ENCODE measurements around the gene G2E3. TPM values are rescaled to one million over a fixed set of nuclear protein-coding genes. Genes with fewer than 3 reads are reported as not detected.
"Not testable (repeated sequence)": the region's sequence is repeated elsewhere in the genome, so short reads cannot be mapped to it uniquely, and the experiment has no call there.

Gene G2E3
- total RNA-seq, 1 donor from 2014 or later, result 20.5 TPM

DNA sequence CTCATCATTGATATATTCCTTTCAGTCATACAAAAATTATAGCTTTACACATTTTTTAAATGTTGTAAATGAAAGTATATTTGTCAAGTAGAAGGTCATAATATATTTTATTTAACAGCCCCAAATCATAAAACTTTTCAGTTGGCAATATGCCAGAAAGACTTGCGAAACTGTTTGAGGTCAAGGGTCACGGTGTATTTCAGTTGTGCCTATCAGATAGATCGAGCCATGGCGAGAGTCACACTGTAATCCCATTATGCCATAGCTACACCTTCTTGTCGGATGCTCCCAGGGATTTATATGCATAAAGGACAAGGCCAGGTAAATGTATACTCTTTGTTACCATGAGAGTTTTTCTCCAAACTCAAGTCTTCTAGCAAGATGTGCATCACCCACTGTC is 26.7 kb upstream of the G2E3 start:
- H3K36me3 ChIP-seq, result no peaks in the 10 kb centered on the region
- TF ChIP-seq, protein P1, sequence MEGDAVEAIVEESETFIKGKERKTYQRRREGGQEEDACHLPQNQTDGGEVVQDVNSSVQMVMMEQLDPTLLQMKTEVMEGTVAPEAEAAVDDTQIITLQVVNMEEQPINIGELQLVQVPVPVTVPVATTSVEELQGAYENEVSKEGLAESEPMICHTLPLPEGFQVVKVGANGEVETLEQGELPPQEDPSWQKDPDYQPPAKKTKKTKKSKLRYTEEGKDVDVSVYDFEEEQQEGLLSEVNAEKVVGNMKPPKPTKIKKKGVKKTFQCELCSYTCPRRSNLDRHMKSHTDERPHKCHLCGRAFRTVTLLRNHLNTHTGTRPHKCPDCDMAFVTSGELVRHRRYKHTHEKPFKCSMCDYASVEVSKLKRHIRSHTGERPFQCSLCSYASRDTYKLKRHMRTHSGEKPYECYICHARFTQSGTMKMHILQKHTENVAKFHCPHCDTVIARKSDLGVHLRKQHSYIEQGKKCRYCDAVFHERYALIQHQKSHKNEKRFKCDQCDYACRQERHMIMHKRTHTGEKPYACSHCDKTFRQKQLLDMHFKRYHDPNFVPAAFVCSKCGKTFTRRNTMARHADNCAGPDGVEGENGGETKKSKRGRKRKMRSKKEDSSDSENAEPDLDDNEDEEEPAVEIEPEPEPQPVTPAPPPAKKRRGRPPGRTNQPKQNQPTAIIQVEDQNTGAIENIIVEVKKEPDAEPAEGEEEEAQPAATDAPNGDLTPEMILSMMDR (IDR thresholded peaks at IDR 0.05), result no peak

DNA sequence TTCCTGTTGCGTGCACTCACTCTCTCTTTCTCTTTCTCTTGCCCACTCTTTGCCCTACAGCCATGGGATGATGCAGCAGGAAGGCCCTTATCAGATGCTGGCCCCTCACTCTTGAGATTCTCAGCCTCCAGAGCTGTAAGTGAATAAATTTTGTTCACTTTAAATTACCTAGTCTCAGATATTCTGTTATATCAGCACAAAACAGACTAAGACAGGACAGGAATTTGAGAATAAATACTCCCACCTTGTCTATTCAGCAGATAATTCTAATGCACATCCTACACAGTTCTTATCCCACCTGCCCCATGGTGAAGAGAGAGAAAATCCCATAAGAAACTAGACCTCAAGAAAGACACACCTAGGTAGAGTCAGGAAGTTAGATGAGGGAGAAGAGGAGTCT is 25.8 kb upstream of the G2E3 start:
- TF ChIP-seq, protein P1 (IDR thresholded peaks at IDR 0.05), result no peak
- intact Hi-C loops (cut with DNase I), result no loop called here

More for the DNA sequence above, 26.7 kb upstream of the G2E3 start:
- no peaks in the 10 kb centered on the region for H3K4me1 ChIP-seq
- H3K27ac ChIP-seq, result no peak overlapping the region
- no peaks in the 10 kb centered on the region for H3K9me3 ChIP-seq
- no peak overlapping the region for H3K4me3 ChIP-seq
- no peaks in the 10 kb centered on the region for H3K27me3 ChIP-seq
- DNase-seq (ENCODE audit: low spot score in 2 of 2), result no peak
- intact Hi-C loops (cut with DNase I), result no loop called here

DNA sequence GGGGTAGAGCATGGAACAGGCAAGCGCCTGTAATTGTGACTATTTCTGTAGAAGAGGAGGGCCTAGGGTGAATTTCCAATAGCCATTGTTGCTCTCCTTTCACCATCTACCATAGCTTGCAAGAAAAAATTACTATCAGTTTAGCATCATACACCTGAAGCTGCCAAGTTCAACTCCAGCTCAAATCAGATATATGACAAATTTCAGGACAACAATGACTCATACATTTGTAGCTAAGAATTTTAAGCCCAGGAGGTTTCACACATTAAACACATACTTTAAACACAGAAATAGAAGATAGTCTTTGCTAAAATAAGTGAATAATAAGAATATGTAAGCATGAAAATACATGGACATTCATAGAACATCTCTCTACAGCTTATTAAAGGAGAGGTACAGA is 17.6 kb upstream of the G2E3 start:
- Histone ChIP-seq H3K9me3 (no peaks in the 10 kb centered on the region), H3K36me3 (no peaks in the 10 kb centered on the region)

More for the DNA sequence above, 25.8 kb upstream of the G2E3 start:
- no peaks in the 10 kb centered on the region for H3K4me1 ChIP-seq
- no peaks in the 10 kb centered on the region for H3K27me3 ChIP-seq
- no peaks in the 10 kb centered on the region for H3K9me3 ChIP-seq
- no peaks in the 10 kb centered on the region for H3K36me3 ChIP-seq
- no peak overlapping the region for H3K27ac ChIP-seq
- DNase-seq (ENCODE audit: low spot score in 2 of 2), result no peak
- no peak overlapping the region for H3K4me3 ChIP-seq

DNA sequence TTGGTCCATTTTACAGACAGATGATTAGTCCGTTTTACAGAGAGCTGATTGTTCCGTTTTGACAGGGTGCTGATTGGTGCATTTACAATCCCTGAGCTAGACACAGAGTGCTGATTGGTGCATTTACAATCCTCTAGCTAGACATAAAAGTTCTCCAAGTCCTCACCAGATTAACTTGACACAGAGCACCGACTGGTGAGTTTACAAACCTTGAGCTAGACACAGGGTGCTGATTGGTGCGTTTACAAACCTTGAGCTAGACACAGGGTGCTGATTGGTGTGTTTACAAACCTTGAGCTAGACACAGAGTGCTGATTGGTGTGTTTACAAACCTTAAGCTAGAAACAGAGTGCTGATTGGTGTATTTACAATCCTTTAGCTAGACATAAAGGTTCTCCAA is 12.2 kb upstream of the G2E3 start:
- DNase-seq (ENCODE audit: low spot score in 2 of 2); H3K4me1 ChIP-seq; H3K27ac ChIP-seq; intact Hi-C loops (cut with DNase I); H3K9me3 ChIP-seq; H3K36me3 ChIP-seq; H3K27me3 ChIP-seq; H3K4me3 ChIP-seq: not testable (repeated sequence)

More for the DNA sequence above, 17.6 kb upstream of the G2E3 start:
- TF ChIP-seq, protein P1 (IDR thresholded peaks at IDR 0.05), result no peak
- no peaks in the 10 kb centered on the region for H3K27me3 ChIP-seq
- no peaks in the 10 kb centered on the region for H3K4me1 ChIP-seq
- H3K4me3 ChIP-seq, result no peak overlapping the region
- intact Hi-C loops (cut with DNase I), result no loop called here
- DNase-seq (ENCODE audit: low spot score in 2 of 2), result no peak
- no peak overlapping the region for H3K27ac ChIP-seq

- intact Hi-C loops (cut with DNase I), result no loop called here
- H3K4me3 ChIP-seq, result no peak overlapping the region
- H3K36me3 ChIP-seq, result no peaks in the 10 kb centered on the region
- H3K9me3 ChIP-seq, result no peaks in the 10 kb centered on the region
- TF ChIP-seq, protein P1 (IDR thresholded peaks at IDR 0.05), result no peak
- H3K27ac ChIP-seq, result no peak overlapping the region
- H3K4me1 ChIP-seq, result no peaks in the 10 kb centered on the region
- no peaks in the 10 kb centered on the region for H3K27me3 ChIP-seq
- no peak for DNase-seq (ENCODE audit: low spot score in 2 of 2)
Observed at GRCh38 chr14:30547388-30548048, 11.4 kb upstream of the G2E3 start.

DNA sequence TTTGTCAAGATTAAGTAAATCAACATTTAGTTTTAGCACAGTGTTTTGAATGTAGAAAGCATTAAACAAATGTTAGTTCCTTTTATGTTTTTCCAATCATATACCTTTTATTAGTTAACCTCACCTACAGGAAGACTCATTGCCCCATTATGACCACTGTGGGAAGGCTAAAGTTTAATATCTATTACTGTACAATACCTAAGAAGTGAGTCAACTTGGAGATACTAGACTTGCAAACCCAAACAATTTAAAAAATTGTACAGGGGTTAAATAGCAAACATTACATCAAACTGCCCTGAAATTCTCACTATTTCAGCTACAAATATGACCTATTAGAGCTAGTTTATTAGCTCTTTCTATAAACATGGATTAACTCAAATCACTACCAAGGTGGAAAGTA is 8.6 kb upstream of the G2E3 start:
- no peaks in the 10 kb centered on the region for H3K27me3 ChIP-seq
- H3K36me3 ChIP-seq, result no peaks in the 10 kb centered on the region
- intact Hi-C loops (cut with DNase I), result no loop called here
- no peak for DNase-seq (ENCODE audit: low spot score in 2 of 2)
- TF ChIP-seq, protein P1 (IDR thresholded peaks at IDR 0.05), result no peak
- no peaks in the 10 kb centered on the region for H3K9me3 ChIP-seq
- no peak overlapping the region for H3K27ac ChIP-seq
- no peak overlapping the region for H3K4me3 ChIP-seq
- no peaks in the 10 kb centered on the region for H3K4me1 ChIP-seq

Data from ascending aorta (tissue), 2 donors.